Suppressor macrophage treated with lipopolysaccharide for 1 hour (primary cell): ENCODE measurements around the gene PBLD.
A peak's percentile ranks its signal among the peaks of the same experiment; 100 is the strongest.
"Not testable (repeated sequence)": the region's sequence is repeated elsewhere in the genome, so short reads cannot be mapped to it uniquely, and the experiment has no call there.

ENCODE experiments used
- DNase-seq, 3 donors: peaks; one replicate each; pipeline ENCODE4 v3.0.0-alpha.2; 2020 to 2022

Gene PBLD

DNA sequence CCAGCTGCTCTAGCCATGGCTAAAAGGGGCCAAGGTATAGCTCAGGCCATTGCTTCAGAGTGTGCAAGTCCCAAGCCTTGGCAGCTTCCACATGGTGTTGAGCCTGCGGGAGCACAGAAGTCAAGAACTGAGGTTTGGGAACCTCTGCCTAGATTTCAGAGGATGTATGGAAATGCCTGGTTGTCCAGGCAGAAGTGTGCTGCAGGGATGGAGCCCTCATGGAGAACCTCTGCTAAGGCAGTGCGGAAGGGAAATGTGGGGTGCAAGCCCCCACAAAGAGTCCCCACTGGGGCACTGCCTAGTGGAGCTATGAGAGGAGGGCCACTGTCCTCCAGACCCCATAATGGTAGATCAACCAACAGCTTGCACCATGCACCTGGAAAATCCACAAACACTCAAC is 54.9 kb downstream of the PBLD start:
- not testable (repeated sequence) for DNase-seq

DNA sequence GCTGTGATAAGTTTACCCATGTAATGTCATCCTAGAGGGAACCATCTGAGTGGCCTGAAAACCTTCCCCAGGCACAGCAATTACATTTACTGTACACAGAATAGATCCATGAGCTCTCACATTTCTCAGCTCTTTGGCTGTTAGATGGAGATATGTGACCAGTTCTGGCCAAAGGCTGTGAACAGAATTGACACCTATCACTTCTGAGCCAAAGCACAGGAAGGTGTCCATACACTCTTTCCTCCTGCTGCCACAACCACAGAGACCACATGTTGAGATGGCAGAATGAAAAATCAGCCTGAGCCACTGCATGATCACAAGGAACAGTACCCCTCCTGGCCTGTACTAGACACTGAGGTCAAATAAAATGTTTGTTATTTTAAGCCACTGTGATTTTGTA is 56.5 kb downstream of the PBLD start:
- no peak for DNase-seq

DNA sequence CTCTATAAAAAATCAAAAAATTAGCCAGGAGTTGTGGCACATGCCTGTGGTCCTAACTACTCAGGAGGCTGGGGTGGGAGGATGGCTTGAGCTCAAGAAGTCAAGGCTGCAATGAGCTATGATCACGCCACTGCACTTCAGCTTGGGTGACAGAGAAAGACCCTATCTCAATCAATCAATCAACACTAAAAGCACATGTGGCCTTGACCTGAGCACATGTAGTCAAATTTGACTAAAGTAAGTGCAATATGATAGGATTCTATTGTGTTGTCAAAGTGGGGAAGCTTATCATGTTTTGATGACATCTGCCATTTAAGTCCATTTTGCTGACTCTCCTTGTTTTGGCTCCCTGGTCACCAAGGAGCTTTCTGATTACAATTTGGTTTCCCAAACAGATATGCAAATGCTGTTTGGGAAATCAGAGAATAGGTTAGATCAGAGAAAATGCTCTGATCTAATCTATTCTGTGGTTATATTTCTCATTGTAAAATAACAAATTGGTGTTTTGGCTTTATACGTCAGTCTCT is 57.1 kb downstream of the PBLD start:
- DNase-seq: no peak

DNA sequence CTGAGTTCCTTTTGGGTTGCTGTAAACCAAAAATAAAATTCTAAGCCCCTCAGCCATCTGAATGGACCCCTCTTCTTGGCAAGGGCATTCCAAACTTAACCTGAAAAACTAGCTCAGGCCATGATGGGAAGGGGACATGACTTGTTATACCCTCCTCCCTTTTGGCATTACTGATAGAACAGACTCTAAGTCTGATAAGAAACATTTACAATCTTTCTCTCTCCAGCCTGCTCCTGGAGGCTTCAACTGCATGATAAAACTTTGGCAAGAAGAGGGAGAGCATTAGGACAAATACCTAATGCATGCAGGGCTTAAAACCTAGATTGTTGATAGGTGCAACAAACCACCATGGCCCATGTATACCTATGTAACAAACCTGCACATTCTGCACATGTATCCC is 59.9 kb downstream of the PBLD start:
- DNase-seq: no peak

DNA sequence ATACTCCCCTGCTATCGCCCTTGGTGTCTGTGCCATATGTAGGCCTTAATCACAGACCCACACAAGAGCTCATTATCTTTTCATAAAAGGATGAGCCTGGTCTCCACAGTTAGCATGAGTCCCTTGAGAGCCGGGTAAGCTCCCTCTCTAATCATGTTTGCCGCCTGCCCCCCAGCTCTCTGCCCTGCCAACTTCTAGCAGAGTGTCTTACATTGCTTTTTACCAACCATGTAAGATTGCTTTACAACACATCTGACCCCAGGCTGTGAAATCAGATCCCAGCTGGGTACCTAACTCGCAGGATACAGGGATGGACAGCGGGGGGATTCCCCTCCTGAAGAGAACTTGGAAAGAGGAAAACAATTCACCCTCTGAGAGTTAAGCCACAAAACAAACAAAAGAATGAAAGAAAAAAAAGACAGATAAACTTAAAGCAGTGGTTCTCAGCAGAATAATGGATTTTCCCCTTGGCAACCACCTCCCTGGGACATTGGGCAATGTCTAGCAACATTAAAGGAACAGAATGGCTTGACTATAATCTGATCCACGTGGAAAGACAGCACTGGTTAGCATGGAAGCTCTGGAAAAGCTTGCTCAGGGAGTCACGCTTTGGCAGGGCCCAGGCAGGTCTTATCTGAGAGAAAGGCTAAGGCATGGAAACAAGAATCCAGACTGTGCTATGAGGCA is 61.4 kb downstream of the PBLD start:
- no peak for DNase-seq

DNA sequence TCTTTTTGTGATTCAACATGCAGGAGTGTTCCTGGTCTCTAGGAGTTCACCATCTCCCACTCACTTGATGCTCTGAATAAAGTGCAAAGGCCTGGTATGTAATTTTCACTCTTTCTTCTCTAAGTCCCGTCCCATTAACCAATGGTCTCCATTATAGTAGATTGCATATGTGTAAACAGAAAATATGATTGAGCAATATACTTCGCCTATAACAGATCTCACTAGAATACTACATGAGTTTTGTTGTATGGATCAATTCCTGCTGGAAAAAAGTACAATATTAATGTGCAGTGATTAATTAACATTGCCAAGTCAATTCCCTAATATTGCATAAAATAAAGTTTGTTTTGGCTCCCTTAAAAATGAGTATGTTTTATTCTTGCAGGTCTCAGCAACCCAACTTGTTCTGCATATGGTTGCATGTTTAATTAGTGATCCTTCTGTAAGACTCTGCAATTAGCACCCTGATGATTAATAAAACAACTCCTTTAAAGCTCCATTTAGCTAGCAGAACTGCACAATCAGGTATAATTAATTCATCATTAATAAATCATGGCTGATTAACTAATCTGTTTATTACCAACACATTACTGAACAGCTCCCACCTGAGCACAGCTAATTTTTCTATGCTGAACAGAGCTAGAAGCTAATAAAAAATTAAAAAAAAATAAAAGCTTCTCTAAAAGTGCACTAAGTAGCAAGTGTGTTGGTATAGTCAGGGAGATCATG is 63.0 kb downstream of the PBLD start:
- DNase-seq: no peak

DNA sequence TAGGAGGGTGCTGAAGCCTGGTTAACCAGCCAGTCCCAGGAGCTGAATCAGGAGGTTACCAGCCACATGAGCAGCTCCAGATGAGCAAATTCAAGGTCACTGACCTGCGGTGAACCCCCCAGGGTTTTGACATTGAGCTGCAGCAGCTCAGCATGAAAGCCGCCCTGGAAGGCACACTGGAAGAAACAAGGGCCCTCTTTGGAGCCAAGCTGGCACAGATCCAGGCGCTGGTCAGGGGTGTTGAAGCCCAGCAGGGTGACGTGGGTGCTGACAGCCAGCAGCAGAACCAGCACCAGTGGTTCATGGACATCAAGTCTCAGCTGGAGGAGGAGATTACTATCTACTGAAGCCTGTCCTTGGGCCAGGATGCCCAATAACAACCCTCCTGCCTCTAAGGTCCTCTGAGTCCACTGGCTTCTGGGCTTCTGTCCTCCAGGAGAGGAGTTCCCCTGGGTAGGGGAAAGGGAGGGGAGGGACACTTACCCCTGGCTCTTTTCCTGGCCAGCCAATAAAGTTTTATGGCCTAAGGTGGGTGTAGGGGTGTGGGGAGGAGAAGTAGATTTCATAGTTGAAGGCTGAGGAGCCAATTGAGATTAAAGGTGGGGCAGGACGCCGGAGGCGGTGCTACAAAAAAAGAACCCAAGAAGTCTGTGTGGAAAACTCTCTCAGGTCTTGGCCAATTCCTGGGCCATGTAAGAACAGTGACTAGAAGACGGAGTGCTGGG is 71.4 kb downstream of the PBLD start:
- no peak for DNase-seq

DNA sequence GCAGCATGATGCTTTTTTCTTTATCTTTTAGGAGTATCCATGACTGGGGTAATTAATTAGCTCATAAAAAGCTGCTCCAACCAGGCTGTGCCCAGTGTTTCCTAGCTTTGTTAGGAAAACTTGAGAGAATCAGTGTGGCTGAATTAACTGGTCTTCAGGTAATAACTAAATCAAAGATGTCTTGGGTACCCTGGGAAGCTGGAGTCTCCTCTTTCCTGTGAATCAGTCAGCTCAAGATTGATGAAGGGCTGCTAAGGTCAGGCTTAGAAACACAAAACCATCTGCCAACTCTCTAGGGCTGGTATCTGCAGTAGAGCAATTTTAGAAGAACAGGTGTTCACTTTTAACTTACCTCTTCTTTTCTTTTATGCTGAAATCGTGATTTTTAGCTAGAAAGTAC is 79.4 kb downstream of the PBLD start:
- no peak for DNase-seq

DNA sequence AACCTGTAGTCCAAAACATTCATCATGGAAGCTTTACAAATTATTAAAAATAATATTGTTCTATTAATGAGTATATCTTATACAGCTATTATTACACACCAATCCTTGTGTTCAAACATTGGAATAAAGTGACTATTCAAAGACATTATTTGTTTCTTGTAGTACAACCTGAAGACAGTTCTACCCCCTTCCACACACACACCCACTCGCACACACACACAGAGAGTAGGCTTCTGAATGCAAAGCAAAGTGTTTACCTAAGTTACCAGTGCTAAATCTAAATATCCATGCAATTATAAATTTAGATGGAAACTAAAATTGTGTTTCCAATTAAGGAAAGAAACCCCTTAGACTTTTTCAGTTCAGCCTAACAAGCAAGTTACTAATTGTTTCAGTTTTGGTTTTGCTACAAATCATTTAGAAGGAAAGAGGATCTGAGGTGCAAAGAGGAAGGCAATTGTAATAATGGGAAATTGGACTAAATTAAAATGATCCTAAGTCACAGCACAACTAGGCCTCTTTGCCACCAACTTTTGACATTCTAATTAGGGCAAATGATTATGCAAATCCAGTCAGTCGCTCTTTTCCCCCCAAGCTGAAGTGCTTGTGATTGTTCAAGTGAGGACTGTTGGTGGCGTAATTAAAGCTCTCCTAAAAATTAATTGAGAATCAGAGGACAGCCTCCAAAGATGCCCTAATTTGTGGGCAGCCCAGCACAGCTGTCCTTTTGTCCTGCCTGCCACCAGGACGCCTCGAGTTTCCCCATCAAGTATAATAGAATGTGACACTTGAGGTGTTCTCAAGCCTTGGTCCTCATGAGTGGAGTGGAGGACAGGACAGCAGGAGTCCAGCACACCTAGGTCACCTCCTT is 80.9 kb downstream of the PBLD start:
- DNase-seq: peak; percentile 12 to 38 (median 14)

DNA sequence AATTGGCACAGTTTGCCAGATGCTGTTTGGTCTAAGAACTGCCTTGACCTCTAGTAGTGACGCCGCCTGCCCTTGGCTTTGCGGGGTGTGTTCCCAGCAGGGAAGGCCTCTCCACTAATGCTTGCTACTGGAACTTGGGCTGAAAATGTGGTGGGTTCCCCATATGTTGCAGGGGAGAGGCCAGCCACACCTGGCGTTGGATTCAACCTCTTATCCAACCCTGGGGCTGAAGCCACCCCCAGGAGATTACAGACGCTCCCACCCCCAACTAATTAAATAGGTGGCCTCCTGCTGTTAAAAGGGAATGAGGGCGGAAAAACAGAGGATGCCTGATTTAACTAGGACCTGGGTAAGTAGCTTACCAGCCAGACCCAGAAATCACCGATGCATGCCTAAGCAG is 81.6 kb downstream of the PBLD start:
- DNase-seq: no peak

DNA sequence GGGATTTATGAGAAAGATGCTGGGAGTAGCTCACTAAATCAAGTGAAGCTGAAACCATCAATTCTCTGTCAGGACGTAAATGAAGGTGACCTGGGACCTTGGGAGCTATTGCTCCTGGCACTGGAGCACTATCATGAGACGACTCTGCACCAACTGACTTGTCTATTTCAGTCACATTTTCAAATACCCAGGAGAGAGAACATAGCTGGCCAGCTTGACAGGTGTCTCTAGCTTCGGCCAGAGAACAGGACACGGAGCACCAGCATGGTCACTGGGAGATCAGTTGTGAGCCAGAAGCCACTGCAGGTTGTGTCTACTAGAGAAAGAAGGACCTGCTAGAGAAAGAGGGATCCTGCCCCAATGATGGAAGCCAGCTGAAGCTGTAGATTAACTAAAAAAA is 83.4 kb downstream of the PBLD start:
- DNase-seq: no peak

DNA sequence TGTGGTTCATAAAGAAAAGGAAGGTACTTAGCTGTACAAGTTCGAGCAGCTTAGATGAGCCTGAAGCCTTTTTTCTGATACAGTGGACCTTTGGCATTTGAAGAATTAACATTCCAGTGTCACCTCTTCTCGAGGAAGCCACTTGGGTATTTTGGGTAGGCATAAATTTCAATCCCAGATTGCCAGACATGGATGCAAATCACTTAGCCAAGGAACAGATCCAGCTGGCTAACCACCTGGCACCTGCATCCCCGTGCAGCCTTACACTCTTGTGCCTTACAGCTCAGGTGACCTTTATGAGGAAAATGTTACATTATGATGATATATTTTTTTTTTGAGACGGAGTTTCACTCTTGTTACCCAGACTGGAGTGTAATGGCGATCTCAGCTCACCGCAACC is 84.8 kb downstream of the PBLD start:
- no peak for DNase-seq

DNA sequence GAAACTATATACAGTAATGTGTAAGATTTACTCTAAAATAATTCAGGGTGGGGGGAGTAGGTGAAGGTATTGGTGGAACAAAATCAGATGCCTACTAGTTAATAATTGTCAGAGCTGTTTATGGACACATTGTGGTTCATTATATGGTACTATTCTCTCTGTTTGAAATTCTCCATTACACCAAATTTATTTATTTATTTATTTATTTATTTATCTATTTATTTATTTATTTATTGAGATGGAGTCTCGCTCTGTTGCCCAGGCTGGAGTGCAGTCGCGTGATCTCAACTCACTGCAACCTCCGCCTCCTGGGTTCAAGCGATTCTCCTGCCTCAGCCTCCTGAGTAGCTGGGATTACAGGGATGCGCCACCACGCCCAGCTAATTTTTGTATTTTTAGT is 86.3 kb downstream of the PBLD start:
- not testable (repeated sequence) for DNase-seq

DNA sequence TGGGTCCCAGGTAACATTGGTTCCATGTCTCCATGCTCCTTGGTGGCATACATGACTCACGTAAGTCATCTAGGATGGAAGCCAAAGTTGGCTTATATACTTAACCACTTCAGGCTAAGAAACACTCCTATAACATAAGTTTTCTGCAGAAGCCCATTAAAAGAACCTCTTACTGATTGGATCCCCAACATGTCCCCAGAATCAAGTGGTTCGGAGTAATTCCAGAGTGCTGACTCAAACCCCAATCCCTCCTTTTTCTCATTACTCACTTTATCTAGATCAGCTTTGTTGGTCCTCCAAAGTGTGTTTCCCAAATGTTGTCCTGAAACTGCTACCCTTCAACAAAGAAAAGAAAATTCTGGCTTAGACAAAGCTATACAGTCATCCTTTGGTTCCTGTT is 90.7 kb downstream of the PBLD start:
- no peak for DNase-seq

DNA sequence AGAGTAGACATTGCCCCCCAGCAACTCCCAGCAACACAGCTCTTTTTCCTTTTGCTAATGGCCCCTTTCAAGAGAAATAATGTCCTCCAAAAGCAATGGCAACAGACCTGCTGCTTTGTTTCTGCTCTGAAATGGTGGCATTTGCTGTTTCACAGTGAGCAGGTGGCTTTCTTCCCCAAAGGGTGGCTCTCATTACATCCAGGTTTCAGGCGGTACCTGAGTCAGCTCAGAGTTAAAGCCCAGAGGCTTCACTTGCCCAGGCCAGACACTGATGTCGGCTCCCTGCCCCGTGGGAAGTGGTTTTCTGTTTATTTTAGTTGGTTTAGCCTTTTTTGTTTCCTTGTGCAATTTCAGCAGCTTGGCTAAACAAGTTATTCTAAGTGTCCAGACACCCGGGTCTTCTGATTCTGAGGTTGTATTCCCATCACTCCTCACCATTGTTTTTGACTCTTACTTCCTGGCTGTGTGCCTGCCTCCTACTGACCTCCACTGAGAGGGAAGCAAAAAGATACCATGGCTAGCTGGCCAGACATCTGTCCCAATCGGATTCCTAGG is 93.1 kb downstream of the PBLD start:
- DNase-seq: no peak

DNA sequence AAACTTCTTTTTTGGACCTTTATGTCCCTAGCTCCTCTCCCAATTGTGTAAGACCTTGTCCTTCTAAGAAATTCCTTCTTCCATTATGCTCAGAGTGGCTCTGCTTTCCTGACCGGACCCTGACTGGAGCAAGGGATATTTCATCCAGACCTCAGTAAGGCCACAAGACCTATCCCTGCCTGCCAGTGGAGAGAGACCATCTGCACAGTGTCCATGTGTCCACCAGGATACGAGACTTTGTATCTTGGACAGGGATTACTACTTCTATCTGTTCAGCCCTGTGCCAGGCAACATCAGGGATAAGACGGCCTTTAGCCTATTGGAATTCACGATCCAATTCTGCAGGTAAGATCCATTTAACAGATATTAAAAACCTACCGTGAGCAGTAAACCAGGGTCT is 93.7 kb downstream of the PBLD start:
- no peak for DNase-seq

DNA sequence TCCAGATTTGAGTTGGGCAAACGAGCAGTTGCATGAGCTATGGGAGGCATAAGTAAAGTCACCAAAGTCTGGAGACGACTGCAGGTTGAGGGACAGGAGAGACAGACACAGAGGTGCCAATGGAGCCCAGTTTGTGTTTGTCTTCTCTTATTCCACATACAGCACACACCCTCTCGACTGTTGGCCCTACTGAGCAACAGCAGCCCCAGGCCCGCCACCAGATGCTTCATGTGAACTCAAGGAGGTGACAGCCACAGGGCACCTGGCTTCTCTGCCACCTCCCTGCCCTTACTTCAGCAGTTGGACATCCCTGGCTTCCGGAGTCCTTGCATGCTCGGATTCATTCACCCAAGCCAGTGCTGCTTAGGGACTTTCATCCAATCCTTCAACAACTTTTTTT is 94.4 kb downstream of the PBLD start:
- no peak for DNase-seq

DNA sequence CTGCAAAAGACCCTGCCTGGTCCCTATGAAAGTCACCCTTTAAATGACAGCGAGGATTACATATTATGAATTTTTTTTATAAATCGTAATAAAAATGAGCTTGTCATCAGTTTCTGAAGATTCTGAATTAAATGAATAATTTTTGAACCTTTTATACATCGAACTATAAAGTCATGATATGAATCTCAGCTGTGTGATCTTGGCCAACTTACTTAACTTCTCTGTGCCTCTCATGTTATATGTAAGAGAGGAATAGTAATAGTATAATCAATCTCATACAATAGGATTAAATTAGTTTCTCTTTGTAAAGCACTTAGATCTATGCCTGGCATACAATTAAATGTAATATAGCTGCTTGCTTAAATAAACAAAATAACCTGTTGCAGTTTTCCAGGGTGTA is 95.6 kb downstream of the PBLD start:
- no peak for DNase-seq

DNA sequence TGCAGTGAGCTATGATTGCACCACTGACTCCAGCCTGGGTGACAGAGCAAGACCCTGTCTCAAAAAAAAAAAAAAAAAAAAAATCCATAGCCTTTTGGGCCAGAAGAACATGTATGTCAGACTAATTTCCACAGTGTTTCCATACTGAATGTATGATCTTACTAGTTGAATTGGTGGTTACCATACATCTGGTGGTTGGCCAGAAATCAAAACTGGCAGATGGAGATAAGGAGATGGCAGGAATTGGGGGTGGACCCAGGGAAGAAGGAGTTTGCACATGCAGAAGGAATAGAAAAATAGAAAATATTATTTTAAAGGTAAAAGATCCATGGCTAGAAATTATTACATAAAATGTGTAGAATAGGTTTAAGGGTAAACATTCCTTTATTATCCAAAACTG is 97.1 kb downstream of the PBLD start:
- DNase-seq: no peak

DNA sequence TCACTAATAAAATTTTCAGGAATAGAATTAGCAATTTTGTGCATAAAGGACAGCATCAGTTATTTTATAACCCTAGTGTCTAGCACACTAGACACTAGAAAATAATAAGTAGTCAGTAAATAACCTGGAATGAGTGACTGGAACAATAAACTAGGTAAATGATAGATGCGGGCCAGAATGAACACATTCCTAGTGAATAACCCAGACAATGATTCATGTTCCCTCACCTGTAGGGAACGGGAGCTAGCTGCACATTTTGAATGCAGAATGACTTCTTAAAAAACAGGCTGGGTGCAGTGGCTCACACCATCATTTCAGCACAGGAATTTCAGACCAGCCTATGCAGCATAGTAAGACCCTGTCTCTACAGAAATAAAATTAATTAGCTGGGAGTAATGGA is 97.6 kb downstream of the PBLD start:
- DNase-seq: no peak

DNA sequence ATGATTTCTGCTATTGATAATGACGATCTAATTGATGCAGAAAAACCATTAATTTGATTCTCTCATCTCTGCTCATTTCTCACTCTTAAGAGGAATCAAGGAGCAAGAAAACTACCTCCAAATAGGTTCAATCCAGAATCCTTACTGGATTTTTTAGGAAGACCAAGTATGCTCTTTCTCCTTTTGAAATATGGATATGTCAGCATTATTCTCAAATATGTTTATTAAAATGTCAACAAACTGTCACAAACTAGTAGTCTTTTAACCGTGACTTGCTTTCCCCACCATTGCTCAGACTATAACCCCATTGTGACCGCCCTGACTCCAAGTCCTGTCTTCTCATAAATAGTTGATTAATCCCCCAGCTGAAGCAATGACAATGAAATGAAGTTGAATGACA is 99.7 kb downstream of the PBLD start:
- DNase-seq: no peak
